ENCODE results near the gene EVX2.

The EVX2 gene

GRCh38 chr2:176130147-176130956, 46.6 kb upstream of the EVX2 start:
- peak; percentile 90 for TF ChIP-seq CTBP1 (IDR thresholded peaks at IDR 0.05; ENCODE audit: borderline replicate concordance)
- TF ChIP-seq, protein P1, sequence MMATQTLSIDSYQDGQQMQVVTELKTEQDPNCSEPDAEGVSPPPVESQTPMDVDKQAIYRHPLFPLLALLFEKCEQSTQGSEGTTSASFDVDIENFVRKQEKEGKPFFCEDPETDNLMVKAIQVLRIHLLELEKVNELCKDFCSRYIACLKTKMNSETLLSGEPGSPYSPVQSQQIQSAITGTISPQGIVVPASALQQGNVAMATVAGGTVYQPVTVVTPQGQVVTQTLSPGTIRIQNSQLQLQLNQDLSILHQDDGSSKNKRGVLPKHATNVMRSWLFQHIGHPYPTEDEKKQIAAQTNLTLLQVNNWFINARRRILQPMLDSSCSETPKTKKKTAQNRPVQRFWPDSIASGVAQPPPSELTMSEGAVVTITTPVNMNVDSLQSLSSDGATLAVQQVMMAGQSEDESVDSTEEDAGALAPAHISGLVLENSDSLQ (IDR thresholded peaks at IDR 0.05): peak; percentile 94
- peak; percentile 90; the same call in 1 of the 2 replicates for TF ChIP-seq ZNF384 (IDR thresholded peaks at IDR 0.05)
- peak; percentile 83; the same call in 1 of the 2 replicates for TF ChIP-seq FOXM1 (IDR thresholded peaks at IDR 0.05; ENCODE audit: borderline replicate concordance)
- no peak for TF ChIP-seq FOXA1 (IDR thresholded peaks at IDR 0.05)
- no peak for TF ChIP-seq TARDBP (IDR thresholded peaks at IDR 0.05)
- TF ChIP-seq ARNT (IDR thresholded peaks at IDR 0.05): peak; percentile 77
- CTCF ChIA-PET: interaction anchor here (0.6 to 2.8 kb wide), 6 partner anchors 10 to 521 kb away, joined by 3 to 13 read pairs (median 4); no protein-coding TSS in a partner anchor
- peak; percentile 59 for DNase-seq (ENCODE audit: extremely low spot score)
- POLR2A ChIA-PET: interaction anchor here (0.6 to 5.4 kb wide), 8 partner anchors 9 to 1002 kb away, joined by 3 to 35 read pairs (median 4); partner anchors contain the start of gene HOXD11

DNA sequence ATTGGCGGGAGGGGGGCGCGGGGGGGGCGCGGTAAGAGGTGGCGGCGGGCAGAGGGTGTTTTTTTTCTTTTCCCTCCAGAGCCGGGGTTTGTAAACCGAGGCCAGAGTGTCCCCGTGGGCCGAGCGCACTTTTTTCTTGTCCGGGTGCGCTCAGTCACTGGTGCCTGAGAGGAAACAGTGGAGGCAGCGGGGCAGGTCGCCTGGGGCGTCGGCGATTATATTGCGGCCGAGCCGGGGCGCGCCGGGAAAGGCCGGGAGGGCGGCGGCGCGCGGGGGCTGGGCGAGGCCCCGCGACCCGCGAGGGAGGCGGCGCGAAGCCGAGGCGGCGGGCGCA, 46.0 kb upstream of the EVX2 start:
- CTCF ChIA-PET: interaction anchor here (0.6 to 1.0 kb wide), 2 partner anchors 28 to 507 kb away, joined by 3 to 4 read pairs; no protein-coding TSS in a partner anchor
- no peak for DNase-seq (ENCODE audit: extremely low spot score)
- POLR2A ChIA-PET: interaction anchor here (1.3 to 5.4 kb wide), 3 partner anchors 24 to 507 kb away, joined by 3 to 35 read pairs (median 5); partner anchors contain the start of gene HOXD11
- TF ChIP-seq TARDBP (IDR thresholded peaks at IDR 0.05) (no peak), FOXM1 (IDR thresholded peaks at IDR 0.05; ENCODE audit: borderline replicate concordance) (0 out of 2 replicates have a peak, but pooled peaks have one; percentile 48)

GRCh38 chr2:176128982-176129796, 45.4 kb upstream of the EVX2 start, which contains the start of gene HOXD8:
Gene HOXD8 (plus strand): TSS chr2:176129705. CDS start chr2:176130367, 662 bp downstream.
- POLR2A ChIA-PET: interaction anchor here (1.4 to 5.4 kb wide), 2 partner anchors 24 to 499 kb away, joined by 3 to 35 read pairs; partner anchors contain the start of gene HOXD11
- CTCF ChIA-PET: no interaction called here
- TF ChIP-seq L3MBTL2 (conservative IDR thresholded peaks at IDR 0.05) (peak; percentile 83), SUZ12 (IDR thresholded peaks at IDR 0.05) (no peak), FOXM1 (IDR thresholded peaks at IDR 0.05; ENCODE audit: borderline replicate concordance) (no peak), TARDBP (IDR thresholded peaks at IDR 0.05) (peak; percentile 83), HDGF (IDR thresholded peaks at IDR 0.05; ENCODE audit: borderline replicate concordance) (no peak), NFRKB (IDR thresholded peaks at IDR 0.05) (no peak), CTBP1 (IDR thresholded peaks at IDR 0.05; ENCODE audit: borderline replicate concordance) (peak; percentile 69), ZNF384 (IDR thresholded peaks at IDR 0.05) (no peak), BHLHE40 (IDR thresholded peaks at IDR 0.05; ENCODE audit: borderline replicate concordance) (no peak), ELF4 (IDR thresholded peaks at IDR 0.05) (no peak), FOXA1 (IDR thresholded peaks at IDR 0.05) (no peak), SP1 (IDR thresholded peaks at IDR 0.05) (no peak), FOXK2 (IDR thresholded peaks at IDR 0.05) (no peak), ARNT (IDR thresholded peaks at IDR 0.05) (no peak), LEF1 (IDR thresholded peaks at IDR 0.05; ENCODE audit: borderline replicate concordance) (no peak)
- TF ChIP-seq, protein P1 (IDR thresholded peaks at IDR 0.05): 0 out of 2 replicates have a peak, but pooled peaks have one; percentile 22
- DNase-seq (ENCODE audit: extremely low spot score): no peak

GRCh38 chr2:176128172-176128981, 44.6 kb upstream of the EVX2 start:
- CTCF ChIA-PET: interaction anchor here (0.8 to 2.1 kb wide), 5 partner anchors 8 to 526 kb away, joined by 3 to 10 read pairs (median 5); no protein-coding TSS in a partner anchor
- DNase-seq (ENCODE audit: extremely low spot score): no peak
- POLR2A ChIA-PET: interaction anchor here (3.8 to 5.4 kb wide), 2 partner anchors 23 kb away, joined by 24 to 35 read pairs; partner anchors contain the start of gene HOXD11
- TF ChIP-seq ELF4 (IDR thresholded peaks at IDR 0.05) (no peak), LEF1 (IDR thresholded peaks at IDR 0.05; ENCODE audit: borderline replicate concordance) (no peak), SP1 (IDR thresholded peaks at IDR 0.05) (no peak), BHLHE40 (IDR thresholded peaks at IDR 0.05; ENCODE audit: borderline replicate concordance) (no peak), TARDBP (IDR thresholded peaks at IDR 0.05) (no peak), ARNT (IDR thresholded peaks at IDR 0.05) (no peak), SUZ12 (IDR thresholded peaks at IDR 0.05) (no peak), FOXM1 (IDR thresholded peaks at IDR 0.05; ENCODE audit: borderline replicate concordance) (no peak), HDGF (IDR thresholded peaks at IDR 0.05; ENCODE audit: borderline replicate concordance) (no peak), FOXA1 (IDR thresholded peaks at IDR 0.05) (no peak), NFRKB (IDR thresholded peaks at IDR 0.05) (no peak), ZNF384 (IDR thresholded peaks at IDR 0.05) (no peak), L3MBTL2 (conservative IDR thresholded peaks at IDR 0.05) (no peak), CTBP1 (IDR thresholded peaks at IDR 0.05; ENCODE audit: borderline replicate concordance) (no peak), FOXK2 (IDR thresholded peaks at IDR 0.05) (no peak)
- TF ChIP-seq, protein P1 (IDR thresholded peaks at IDR 0.05): no peak

DNA sequence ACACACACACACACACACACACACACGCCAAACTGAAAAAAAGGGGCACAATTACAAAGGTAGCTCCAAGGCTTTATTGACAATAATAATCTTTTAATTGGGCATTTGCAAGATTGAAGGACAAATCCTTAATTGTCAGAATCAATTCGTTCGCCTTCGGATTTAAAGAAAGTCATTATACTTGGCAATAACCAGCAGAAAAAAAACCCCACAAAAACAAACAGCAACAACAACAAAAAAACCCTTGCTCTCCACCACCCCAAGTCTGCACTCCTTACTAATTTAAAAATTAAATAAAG, 44.0 kb upstream of the EVX2 start:
- POLR2A ChIA-PET: interaction anchor here (3.8 kb wide), 1 partner anchor 22 kb away, joined by 24 read pairs; no protein-coding TSS in a partner anchor
- CTCF ChIA-PET: interaction anchor here (0.5 to 2.1 kb wide), 9 partner anchors 9 to 526 kb away, joined by 3 to 11 read pairs (median 5); no protein-coding TSS in a partner anchor

More for the DNA sequence above, 44.0 kb upstream of the EVX2 start:
- TF ChIP-seq NFRKB (IDR thresholded peaks at IDR 0.05) (no peak), FOXK2 (IDR thresholded peaks at IDR 0.05) (no peak), L3MBTL2 (conservative IDR thresholded peaks at IDR 0.05) (no peak), ELF4 (IDR thresholded peaks at IDR 0.05) (no peak), ZNF384 (IDR thresholded peaks at IDR 0.05) (no peak), SUZ12 (IDR thresholded peaks at IDR 0.05) (no peak), SP1 (IDR thresholded peaks at IDR 0.05) (no peak), TARDBP (IDR thresholded peaks at IDR 0.05) (no peak), HDGF (IDR thresholded peaks at IDR 0.05; ENCODE audit: borderline replicate concordance) (no peak), ARNT (IDR thresholded peaks at IDR 0.05) (no peak), LEF1 (IDR thresholded peaks at IDR 0.05; ENCODE audit: borderline replicate concordance) (no peak), BHLHE40 (IDR thresholded peaks at IDR 0.05; ENCODE audit: borderline replicate concordance) (no peak), FOXM1 (IDR thresholded peaks at IDR 0.05; ENCODE audit: borderline replicate concordance) (no peak), CTBP1 (IDR thresholded peaks at IDR 0.05; ENCODE audit: borderline replicate concordance) (no peak)
- TF ChIP-seq, protein P1 (IDR thresholded peaks at IDR 0.05): no peak
- no peak for DNase-seq (ENCODE audit: extremely low spot score)

Measured in HEK293T (cell line).